VCaP (cell line): ENCODE results near the gene ADGRL3.
"Not testable (repeated sequence)": the region's sequence is repeated elsewhere in the genome, so short reads cannot be mapped to it uniquely, and the experiment has no call there.

Source experiments
- H3K27ac ChIP-seq: fragments of 450-650 bp; 2 replicates; pipeline ENCODE4 v1.5.1; 2017
- TF ChIP-seq, protein P1 (sequence below): fragments of 450-650 bp; conservative IDR thresholded peaks from 2 replicates; pipeline ENCODE4 v1.5.1; 2017; ENCODE audit warnings: mild to moderate bottlenecking, moderate library complexity

ADGRL3 gene

GRCh38 chr4:61762722-61763627 lies 562.8 kb downstream of the ADGRL3 start:
- H3K27ac ChIP-seq = no peak overlapping the region
- TF ChIP-seq, protein P1, sequence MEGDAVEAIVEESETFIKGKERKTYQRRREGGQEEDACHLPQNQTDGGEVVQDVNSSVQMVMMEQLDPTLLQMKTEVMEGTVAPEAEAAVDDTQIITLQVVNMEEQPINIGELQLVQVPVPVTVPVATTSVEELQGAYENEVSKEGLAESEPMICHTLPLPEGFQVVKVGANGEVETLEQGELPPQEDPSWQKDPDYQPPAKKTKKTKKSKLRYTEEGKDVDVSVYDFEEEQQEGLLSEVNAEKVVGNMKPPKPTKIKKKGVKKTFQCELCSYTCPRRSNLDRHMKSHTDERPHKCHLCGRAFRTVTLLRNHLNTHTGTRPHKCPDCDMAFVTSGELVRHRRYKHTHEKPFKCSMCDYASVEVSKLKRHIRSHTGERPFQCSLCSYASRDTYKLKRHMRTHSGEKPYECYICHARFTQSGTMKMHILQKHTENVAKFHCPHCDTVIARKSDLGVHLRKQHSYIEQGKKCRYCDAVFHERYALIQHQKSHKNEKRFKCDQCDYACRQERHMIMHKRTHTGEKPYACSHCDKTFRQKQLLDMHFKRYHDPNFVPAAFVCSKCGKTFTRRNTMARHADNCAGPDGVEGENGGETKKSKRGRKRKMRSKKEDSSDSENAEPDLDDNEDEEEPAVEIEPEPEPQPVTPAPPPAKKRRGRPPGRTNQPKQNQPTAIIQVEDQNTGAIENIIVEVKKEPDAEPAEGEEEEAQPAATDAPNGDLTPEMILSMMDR = no peak

DNA sequence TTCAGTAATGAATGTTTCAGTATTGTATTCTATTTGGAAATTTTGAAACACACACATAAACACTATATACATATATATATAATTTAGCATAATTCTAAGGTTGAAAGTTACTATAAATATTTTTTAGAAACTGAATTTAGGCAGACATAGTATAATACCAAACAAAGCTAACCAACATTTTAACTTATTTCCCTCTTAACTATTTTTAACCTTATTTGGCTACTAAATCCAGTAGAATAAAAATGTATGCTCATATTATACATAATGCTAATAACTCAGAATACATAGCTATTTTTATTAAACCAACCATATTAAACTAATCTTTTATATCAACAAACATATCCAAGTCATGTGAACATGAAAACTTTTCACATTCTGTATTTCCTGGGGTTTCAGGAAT lies 563.6 kb downstream of the ADGRL3 start:
- TF ChIP-seq, protein P1 = no peak
- no peak overlapping the region for H3K27ac ChIP-seq

GRCh38 chr4:61764090-61764489 lies 564.0 kb downstream of the ADGRL3 start:
- H3K27ac ChIP-seq = not testable (repeated sequence)

GRCh38 chr4:61769444-61770167 lies 569.5 kb downstream of the ADGRL3 start:
- H3K27ac ChIP-seq = not testable (repeated sequence)

DNA sequence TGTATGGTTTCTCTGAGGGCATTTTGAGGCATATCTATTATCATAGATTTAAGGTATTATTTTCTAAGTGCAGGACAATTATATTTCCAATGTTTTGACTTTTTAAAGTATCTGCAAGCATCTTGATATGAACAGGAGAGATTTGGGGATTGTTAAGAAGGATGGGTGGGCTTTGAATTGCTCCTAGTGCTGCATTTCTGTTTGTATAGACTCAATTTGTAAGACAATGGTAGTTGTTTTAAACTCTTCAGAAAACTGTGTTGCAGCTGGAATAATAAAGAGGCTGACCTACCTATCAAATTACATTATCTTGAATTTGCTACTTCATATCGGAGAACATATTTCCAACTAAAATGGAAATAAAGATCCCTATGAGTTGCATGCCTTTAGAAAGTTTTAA lies 570.3 kb downstream of the ADGRL3 start:
- TF ChIP-seq, protein P1 = no peak
- no peak overlapping the region for H3K27ac ChIP-seq

- TF ChIP-seq, protein P1 = no peak
- no peak overlapping the region for H3K27ac ChIP-seq
Measured at GRCh38 chr4:61771056-61771455, 570.9 kb downstream of the ADGRL3 start.

- TF ChIP-seq, protein P1 = no peak
- H3K27ac ChIP-seq = no peak overlapping the region
Measured at GRCh38 chr4:61772126-61772525, 572.0 kb downstream of the ADGRL3 start.

DNA sequence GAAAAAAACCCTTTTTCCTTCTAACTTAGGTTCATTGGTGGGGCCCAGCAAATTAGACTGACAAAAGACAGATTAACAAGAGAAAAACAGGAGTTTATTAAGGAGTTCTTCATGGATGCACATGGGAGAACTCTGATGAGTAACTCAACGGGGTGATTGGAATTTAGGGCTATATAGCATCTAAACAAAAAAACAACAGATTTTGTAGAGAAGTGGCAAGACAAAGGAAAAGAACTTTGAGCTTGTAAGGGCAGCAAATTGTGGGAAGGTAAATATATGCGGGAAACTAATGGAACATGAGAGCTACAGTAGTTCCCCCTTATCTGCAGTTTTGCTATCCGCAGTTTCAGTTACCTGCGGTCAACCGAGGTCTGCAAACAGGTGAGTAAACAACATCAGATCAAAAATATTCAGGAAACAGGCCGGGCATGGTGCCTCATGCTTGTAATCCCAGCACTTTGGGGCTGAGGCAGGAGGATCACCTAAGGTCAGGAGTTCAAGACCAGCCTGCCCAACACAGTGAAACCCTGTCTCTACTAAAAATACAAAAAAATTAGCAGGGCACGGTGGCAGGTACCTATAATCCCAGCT lies 573.6 kb downstream of the ADGRL3 start:
- no peak overlapping the region for H3K27ac ChIP-seq
- TF ChIP-seq, protein P1 = no peak
